Posterior cingulate gyrus (tissue), 11 donors: ENCODE data around the gene SUPT3H.
"Not testable (repeated sequence)": the region's sequence is repeated elsewhere in the genome, so short reads cannot be mapped to it uniquely, and the experiment has no call there.

ENCODE experiments used
- DNase-seq, 10 donors: peaks; one replicate each; pipeline versions ENCODE4 v3.0.0 to v3.0.0-alpha.2; 2020 to 2021; ENCODE audit warnings: mixed read lengths in 3 of 10
- intact Hi-C: fragments of 100-400 bp; cut with DNase I; formaldehyde crosslinking; loops from one replicate; pipeline ENCODE4 v1.15.1; 2023

SUPT3H gene

DNA sequence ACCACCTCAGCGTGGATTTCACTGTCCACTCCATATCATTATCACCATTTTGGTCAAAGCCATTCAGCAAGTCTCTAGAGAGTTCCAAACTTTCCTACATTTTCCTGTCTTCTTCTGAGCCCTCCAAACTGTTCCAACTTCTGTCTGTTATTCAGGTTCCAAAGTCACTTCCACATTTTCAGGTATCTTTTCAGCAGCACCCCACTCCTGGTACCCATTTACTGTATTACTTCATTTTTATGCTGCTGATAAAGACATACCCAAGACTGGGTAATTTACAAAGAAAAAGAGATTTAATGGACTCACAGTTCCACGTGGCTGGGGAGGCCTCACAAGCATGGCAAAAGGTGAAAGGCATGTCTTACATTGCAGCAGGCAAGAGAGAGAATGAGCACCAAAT is 512.5 kb downstream of the SUPT3H start:
- DNase-seq, intact Hi-C loops: not testable (repeated sequence)

DNA sequence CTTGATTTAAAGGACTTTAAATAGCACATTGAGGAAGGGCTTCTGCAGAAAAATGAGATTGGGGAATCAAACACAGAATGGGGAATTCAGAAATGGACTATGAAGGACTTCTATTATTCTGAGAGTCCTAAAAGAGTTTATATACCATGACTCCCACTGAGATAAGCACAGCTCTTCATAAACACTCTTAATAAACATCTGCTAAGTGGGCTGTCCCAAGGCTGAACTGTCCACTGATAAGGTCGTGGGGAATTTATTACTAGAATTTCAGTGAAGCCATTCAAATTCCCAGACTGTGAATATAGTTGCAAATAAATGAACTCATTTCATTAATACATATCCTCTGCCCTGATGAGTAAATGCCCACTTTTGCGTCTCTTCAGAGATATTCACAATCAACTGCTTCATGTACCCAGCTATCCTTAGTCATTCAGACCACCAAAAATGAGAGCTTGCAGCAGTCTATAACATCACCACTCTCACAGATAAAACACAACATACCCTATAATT is 517.8 kb downstream of the SUPT3H start:
- intact Hi-C loops = no loop called here
- no peak for DNase-seq

DNA sequence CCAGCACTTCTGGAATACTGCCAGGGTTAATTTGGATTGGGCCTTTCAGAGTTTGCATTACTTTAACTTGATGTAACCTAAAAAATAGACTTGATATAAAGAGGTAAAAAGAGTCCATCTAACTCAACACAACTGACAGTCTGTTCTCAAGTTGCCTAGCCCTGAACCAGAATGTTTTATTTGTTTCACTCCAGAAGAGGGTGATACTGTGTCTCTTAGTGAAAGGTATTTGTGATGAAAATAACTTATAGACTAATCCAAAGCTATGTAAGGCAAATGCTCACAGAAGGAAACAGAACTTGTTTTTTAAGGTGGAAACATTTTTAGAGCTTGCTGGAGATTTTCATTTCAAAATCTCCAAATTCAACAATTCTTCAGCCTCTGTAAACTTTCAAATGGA is 518.7 kb downstream of the SUPT3H start:
- intact Hi-C loops = no loop called here
- DNase-seq = no peak

GRCh38 chr6:44856479-44856878 is 521.3 kb downstream of the SUPT3H start:
- intact Hi-C loops = no loop called here
- DNase-seq = no peak

GRCh38 chr6:44855562-44856411 is 521.9 kb downstream of the SUPT3H start:
- DNase-seq = no peak
- intact Hi-C loops = no loop called here

- intact Hi-C loops = no loop called here
- DNase-seq = no peak
These were observed 522.9 kb downstream of the SUPT3H start for GRCh38 chr6:44854712-44855443.

DNA sequence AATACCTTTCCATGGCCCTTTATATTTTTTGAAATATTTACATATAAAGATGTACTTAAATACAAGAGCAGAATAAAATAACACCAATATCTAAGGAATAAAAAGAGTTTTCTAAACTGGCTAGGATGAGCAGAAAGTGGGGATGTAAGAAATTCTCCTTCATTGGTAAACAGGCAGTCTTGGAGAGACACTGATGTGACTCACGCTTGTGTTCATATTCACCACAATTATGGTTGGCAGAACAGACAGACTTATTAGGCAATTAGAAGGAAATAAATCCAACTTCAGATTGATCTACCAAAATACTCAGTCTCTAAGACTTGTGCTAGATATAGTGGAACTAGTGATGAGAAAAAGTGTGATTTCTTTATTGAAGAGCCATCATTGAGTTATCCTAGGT is 526.6 kb downstream of the SUPT3H start:
- no peak for DNase-seq
- intact Hi-C loops = no loop called here

DNA sequence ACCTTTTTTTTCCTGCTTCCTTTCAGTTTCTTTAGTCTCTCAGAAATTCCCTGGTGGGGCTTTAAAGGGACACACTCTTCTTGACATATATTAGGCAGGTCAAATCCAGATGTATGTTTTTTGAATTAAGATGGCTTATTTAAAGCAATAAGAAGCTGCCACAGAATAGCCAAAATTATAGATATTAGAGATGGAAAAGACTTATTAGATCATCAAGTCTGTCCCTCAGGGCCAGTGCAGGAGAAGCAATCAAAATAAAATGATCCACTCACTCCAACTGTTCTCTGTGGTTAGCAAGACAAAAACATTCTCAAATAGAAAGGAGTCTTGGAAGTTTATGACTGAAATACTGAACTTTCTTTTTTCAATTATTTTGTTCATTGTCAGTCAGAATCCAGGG is 527.4 kb downstream of the SUPT3H start:
- intact Hi-C loops = no loop called here
- no peak for DNase-seq

- no peak for DNase-seq
- intact Hi-C loops = no loop called here
These were observed 527.9 kb downstream of the SUPT3H start for GRCh38 chr6:44849806-44850205.

- intact Hi-C loops = no loop called here
- no peak for DNase-seq
These were observed 534.0 kb downstream of the SUPT3H start for GRCh38 chr6:44843734-44844133.

DNA sequence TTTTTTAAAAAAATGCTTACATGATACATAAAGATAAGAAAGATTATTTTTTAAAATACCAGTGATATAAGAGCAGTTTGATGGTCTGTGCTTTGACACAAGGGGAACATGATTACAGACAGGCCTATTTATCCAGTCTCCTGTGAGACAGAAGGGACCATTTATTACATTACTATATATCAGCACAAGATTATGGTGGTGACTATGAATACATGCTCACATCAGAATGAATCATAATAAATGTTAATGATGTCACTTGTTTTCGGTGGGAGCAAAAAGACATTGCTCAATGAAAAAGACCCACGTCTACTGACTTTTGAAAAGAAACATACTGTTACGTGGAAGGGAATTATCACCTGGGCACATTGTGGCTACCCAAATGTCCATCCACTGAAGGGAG is 535.1 kb downstream of the SUPT3H start:
- intact Hi-C loops = no loop called here
- no peak for DNase-seq

- intact Hi-C loops = no loop called here
- no peak for DNase-seq
These were observed 535.9 kb downstream of the SUPT3H start for GRCh38 chr6:44841829-44842228.

DNA sequence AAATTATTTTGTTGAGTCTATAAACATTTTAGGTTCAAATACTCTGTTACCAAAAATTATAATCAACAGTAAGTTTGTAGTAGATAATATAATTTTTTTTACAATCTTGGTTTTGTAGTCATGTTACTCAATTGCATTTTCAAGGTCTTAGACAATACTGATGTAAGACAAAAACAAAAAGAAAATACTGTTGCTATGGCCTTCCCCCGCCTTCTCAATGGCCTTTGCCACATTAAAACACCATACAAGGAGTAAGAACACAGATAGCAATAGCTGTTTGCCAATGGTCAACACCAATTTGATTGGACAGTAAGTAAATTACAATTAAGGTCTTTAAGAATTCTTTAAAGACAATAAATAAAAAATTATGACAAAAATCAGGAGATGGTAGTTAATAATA is 540.0 kb downstream of the SUPT3H start:
- DNase-seq = no peak
- intact Hi-C loops = no loop called here

- intact Hi-C loops = no loop called here
- no peak for DNase-seq
These were observed 540.5 kb downstream of the SUPT3H start for GRCh38 chr6:44837255-44837654.

- DNase-seq = no peak
- intact Hi-C loops = no loop called here
These were observed 544.5 kb downstream of the SUPT3H start for GRCh38 chr6:44833248-44833647.

DNA sequence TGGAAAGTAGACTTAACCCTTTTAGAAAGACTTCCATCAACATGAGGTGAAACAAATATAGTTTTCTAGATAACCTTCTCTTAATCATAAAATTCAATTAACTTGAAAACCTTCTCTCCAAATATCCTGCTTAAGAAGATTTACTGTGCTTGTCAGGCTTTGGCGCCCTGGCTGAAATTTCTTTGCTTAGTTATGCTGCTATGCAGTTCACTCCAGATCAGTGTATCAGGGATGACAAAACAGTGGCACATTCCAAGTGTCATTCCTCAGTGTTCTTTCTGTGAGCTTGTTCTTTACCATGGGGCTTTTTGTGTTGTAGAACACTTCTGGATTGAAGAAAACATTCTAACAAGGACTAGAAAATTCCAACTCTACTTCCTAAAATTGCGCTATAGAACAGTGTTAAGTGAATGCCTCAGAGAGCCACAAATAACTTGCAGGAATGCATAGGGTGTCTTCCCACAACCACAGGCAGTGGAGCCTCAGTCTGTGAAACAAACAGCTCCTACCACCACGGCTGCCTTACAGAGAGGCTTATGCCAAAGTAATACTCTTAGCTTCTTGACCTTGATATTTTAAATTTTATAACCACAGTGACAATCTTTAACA is 546.6 kb downstream of the SUPT3H start:
- intact Hi-C loops = no loop called here

GRCh38 chr6:44829836-44830235 is 547.9 kb downstream of the SUPT3H start:
- intact Hi-C loops = no loop called here

More for the DNA sequence above, 546.6 kb downstream of the SUPT3H start:
- no peak for DNase-seq

GRCh38 chr6:44828780-44829179 is 549.0 kb downstream of the SUPT3H start:
- intact Hi-C loops = no loop called here
- no peak for DNase-seq

More at GRCh38 chr6:44829836-44830235, 547.9 kb downstream of the SUPT3H start:
- no peak for DNase-seq

DNA sequence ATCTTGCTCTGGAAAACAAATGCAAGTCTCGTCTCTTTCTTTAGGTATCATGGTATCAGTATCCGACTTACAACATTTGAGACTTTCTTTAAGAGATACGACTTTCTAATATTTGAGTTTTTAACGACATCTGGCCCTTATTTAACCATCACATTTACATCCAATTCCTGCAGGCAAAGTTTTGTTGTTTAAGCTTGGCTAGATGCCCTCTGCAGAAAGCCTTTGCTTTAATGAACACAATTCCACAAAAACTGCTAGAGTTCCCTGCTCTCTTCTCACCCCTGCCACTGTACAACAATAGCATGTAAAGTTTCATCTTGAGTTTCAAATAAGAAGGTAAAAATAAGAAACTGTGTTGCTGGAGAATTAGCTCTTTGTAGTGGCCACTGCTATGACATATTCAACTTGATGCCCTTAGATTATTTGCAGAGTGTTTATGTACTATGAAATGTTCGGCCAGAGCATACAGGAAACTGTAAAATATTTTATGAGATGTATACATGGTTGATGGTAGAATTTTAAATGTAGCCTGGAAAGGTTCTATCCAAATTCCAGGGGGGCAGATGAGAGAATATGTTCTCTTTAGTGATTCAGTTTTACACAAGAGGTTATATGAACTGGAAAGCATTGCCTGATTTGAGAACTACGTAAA is 551.6 kb downstream of the SUPT3H start:
- DNase-seq = no peak
- intact Hi-C loops = no loop called here

DNA sequence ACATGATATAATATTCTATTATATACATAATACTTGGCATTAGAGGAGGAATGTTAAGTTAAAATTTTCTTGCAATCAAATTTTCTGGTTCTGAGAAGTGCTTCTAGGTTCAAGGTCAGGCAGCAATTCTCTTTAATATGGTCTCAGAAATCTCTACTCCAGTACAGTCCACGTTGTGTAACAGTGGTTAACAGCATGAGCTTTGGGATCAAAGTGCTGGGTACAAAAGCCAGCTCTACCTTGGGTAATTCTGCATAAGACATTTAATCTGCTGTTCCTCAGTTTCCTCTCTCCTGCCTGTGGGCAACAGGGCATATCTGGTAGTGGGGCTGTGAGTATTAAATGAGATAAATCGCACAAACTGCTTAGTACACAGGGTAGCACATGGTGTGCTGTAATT is 552.5 kb downstream of the SUPT3H start:
- DNase-seq = no peak
- intact Hi-C loops = no loop called here

- intact Hi-C loops = no loop called here
- DNase-seq = no peak
These were observed 553.2 kb downstream of the SUPT3H start for GRCh38 chr6:44824567-44824966.
